Amniotic stem cell (primary cell): ENCODE results near the gene LIN7C.
"Not testable (repeated sequence)": the region's sequence is repeated elsewhere in the genome, so short reads cannot be mapped to it uniquely, and the experiment has no call there.

ENCODE experiments used
- DNase-seq: peaks from one replicate; lab custom pipeline; 2025; lab: John Stamatoyannopoulos, UW

Gene LIN7C, protein sequence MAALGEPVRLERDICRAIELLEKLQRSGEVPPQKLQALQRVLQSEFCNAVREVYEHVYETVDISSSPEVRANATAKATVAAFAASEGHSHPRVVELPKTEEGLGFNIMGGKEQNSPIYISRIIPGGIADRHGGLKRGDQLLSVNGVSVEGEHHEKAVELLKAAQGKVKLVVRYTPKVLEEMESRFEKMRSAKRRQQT

DNA sequence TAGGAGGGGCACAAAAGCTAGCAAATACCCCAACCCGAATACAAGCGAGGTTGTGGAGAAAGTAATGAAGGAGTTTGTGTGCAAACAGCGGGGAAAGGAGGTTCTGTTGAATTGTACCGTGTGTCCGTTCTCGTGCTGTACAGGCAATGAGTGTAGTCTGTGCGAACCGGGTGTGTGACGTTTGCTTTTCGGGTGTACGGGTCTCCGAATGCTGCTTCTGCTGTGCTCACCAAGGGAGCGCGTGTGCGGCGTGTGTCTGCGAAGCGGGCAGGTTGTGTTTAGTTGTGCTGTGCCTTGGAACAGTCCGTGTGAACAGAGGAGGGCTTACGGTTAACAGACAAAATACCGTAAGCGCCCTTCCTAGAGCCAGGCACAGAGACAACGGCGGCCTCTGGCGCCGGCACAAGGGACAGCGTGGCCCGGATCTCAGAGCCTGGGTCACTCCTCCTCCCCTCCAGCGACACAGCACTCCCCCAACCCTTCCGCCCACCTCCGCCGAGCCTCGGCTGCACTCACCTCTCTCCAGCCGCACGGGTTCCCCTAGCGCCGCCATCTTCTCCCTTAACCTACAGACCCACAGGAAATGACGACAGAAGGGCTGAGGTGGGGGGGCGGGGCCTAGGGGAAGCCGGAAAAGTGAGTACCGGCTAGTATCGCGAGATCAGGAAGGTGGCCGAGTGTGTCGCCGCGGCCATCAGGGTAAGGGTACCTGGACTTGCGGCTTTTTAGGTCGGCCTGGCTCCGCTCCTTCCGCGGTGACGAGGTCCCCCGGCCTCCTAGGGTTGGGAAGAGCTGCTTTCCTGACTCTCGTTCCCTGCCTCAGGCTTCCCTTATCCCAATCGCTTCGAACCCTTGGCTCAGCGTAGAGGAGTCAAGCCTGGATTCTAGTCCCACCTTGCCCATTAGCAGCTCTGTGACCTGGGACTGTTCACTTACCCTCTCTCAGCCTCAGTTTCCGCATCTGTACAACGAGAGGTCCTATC, at the start of gene LIN7C:
TSS of gene LIN7C (minus strand) at position 570 of the 983 bp plus-strand sequence. CDS start at position 553, 17 bp downstream.
- DNase-seq: peak; percentile 90

DNA sequence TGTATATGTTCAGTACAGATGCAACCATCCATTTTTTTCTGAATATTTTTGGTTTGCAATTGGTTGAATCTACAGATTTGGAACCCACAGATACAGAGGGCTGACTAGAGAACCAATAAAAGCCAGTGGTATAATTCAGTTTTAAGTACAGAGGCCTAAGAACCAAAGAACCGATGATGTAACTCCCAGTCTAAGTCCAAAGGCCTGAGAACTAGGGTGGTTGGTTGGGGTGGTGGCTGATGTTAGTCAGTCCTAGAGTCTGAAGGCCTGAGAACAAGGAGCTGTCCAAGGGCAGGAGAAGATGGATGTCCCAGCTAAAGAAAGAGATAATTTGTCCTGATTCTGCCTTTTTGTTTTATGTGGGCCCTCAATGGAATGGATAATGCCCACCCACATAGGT, 48.7 kb upstream of the LIN7C start:
- no peak for DNase-seq

DNA sequence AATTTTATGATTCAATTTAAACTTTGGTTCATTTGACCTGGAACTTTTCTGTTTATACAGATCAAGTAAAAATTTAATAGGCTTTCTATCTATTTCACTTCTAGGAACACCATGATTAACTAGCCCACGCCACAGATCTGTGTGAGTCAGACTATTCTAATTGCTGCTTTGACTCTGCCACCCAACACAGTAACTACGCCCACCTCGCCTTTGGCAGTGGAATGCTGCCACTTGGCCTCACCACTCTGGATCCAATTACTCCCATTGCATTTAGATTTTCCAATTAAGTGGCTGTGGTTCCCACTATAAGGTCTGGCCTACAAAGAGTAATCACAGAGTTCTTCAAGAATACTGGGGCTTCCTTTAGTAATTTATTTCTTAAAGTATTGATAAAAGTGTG, 46.6 kb upstream of the LIN7C start:
- no peak for DNase-seq

DNA sequence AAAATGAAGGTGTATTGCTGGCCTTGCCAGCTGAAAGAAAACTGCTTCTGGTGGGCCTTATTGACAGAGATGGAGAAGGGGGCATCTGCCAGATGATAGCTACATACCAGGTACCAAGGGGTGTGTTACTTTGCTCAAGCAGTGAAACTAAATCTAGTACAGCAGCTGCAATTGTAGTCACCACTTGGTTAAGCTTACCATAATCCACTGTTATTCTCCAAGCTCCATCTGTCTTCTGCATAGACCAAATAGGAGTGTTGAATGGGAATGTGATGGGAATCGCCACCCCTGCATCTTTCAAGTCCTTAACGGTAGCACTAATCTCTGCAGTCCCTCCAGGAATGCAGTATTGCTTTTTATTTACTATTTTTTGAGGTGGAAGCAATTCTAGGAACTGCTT, 45.8 kb upstream of the LIN7C start:
- no peak for DNase-seq

DNA sequence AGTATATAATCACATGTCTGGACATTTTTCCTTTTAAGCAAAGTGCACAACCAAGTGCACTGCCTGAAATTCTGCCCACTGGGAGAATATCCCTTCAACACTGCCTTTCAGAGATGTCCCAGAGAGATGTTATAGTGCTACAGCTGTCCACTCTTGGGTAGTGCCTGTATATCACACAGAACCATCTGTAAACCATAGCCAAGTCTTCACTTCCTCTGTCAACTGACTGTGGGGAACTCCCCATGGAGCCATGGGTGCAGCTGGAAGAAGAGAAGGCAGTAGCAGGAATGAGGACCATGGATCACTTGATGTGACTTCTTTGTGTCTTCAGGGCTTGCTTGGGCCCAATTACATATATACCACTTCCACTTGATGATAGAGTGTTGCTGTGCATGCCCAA, 44.6 kb upstream of the LIN7C start:
- DNase-seq: no peak

DNA sequence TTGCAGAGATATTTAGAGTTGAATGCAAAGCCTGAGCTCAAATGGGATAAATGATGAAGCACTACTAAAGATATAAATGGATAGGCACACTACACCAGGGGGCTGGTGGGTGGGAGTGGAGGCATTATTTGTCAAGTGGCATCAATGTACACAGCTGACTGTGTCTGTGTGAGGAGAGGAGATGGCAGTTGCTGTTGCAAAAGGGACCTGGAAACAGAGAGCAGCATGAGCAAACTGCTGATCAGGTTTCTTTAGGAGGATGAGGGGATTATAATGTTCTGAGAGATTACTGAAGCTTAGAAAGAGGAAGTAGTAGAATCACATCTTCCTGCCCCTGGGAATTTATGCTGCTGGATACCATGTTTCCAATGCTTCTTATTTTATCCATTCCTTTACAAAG, 39.4 kb upstream of the LIN7C start:
- DNase-seq: no peak

DNA sequence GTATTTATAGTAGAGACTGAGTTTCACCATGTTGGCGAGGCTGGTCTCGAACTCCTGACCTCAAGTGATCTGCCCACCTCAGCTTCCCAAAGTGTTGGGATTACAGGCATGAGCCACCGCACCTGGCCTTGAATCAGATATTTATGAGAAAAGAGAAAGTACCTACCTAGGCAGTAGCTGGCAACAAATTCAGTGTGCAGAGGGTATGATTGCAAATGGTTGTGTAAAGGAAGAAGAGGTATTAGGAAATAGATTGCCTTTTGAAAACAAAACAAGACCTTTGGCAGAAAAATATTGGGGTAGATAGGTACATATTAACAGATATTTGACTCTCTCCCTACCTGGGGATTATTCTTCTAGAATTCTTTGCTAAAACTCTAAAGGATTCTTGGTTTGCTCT, 38.5 kb upstream of the LIN7C start:
- no peak for DNase-seq

DNA sequence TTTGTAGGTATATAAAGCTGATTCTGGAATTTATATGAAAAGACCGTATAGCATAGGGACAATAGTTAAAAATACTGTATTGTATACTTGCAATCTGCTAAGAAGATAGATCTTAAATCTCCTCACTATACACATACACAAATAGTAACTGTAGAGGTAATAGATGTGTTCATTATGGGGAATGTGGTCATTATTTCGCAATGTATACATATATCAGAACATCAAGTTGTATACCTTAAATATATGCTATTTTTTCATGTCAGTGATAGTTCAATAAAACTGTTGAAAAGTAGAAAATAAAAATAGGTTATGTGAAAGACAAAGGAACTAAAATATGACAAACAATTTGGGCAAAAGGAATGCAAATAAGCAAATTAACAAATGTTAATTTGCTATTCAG, 35.2 kb upstream of the LIN7C start:
- DNase-seq: no peak

DNA sequence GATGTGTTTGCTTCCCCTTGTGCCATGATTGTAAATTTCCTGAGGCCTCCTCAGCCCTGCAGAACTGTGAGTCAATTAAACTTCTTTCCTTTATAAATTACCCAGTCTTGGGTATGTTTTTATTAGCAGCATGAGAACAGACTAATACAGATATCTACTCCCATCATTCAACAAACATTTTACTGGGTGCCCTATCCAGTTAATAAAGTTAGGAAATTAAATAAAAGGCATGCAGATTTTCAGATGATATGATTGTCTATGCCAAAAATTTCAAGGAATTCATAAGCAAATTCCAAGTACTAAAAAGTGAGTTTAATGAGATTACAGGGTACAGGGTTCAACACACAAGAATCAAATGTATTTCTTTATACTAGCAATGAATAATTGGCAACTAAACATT, 33.5 kb upstream of the LIN7C start:
- DNase-seq: no peak

DNA sequence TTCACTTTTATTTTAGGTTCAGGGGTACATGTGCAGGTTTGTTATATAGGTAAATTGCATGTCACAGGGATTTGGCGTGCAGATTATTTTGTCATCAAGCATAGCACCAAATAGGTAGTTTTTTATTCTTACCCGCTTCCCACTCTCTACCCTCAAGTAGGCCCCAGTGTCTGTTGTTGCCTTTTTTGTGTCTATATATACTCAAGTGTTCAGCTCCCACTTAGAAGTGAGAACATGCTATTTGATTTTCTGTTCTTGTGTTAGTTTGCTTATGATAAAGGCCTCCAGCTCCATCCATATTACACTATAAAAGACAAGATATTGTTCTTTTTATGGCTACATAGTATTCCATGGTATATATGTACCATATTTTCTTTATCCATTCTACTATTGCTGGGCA, 28.5 kb upstream of the LIN7C start:
- DNase-seq: no peak

DNA sequence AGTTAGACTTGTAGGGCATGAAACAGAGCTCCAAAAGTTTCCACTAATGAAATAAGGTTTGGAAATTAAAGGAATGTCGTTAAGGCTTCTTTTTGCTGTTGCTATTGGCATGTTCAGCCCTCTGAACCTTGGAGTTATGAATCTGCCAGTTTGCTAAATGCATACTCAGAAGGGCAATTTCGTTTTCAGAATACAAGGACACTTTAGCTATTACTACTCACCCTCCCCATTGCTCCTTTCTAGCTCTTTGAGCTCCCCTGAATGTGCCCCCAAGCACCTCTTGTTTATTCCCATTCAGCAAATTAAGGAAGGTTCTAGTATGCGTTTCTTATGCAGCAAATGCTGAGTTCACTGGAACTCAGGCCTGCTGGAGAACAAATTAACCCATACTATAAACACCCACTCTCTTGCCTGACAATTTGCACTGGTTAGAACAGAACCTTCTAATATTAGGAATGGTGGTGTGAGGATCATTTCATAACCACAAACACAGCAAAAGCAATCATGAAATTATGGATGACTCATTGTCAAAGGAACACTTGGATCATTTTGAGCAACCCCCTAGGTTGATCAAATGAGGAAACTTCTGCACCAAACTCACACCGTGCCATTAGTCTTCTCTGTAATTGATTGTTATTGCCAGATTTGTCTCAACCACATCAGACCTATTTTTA, 26.2 kb upstream of the LIN7C start:
- DNase-seq: no peak

DNA sequence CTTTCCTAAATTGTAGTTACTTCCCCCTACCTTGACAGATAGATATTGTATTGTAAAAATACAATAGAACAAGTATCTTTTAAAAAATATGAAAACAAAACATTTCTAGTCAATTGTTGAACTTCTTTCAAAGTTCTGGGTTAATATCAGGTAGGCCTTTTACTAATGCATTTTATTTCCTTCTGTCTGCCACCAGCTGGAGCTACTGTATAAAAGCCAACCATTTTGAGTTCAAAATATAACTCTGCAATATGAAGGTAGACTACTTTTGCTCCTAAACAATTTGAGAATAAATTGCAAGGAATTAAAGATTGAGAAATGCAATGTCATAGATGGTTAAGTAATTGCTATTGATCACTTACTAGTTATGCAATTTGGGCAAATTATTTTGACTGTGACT, 22.1 kb upstream of the LIN7C start:
- no peak for DNase-seq

DNA sequence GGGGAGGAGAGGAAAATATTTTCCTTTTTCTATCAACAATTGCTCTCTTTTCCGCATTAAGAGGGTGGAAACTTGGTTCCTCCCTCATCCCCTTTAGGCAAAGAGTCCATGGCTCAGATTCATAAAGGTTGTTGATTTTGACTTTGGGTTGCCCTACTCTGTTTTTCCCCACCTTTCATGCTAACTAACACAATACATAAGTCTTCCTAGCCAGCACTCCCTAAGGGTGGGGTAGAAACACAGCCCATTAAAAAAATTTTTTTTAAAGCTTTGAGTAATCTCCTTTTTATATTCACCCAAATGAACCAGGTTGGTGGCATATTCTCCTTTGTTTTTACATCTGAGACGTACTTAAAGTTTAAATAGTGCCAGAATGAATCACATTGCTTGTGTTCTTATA, 20.0 kb upstream of the LIN7C start:
- DNase-seq: no peak

DNA sequence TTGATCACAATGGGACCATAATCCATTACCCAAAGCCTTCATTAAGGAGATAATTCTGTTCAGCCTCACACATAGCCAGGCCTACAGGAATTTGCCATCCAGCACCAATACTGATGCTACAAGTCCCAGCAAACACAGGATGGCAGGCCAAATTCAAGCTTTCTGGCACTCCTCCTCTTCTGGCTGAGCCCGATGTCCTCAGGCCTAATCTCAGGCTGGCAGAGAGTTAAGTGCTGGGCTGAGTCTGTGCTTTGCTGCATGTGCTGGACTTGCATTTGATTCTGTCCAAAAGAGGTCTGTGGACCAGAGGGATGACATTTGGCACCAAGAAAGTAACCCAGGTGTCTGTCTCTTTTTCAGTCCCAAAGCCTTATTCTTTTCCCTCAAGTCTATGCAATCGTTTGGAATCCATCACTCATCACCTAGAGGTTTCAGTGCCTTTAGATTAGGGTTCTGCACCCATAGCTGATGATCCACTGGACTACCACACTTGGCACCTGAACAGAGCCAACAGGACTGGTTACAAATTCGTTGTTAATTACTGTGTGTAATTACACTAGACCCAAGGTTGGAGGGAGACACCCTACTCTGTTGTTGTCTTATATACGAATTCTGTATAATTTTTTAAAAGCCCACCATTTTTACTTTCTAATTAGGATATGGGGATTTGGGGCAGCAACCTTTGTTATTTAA, 19.4 kb upstream of the LIN7C start:
- DNase-seq: no peak

DNA sequence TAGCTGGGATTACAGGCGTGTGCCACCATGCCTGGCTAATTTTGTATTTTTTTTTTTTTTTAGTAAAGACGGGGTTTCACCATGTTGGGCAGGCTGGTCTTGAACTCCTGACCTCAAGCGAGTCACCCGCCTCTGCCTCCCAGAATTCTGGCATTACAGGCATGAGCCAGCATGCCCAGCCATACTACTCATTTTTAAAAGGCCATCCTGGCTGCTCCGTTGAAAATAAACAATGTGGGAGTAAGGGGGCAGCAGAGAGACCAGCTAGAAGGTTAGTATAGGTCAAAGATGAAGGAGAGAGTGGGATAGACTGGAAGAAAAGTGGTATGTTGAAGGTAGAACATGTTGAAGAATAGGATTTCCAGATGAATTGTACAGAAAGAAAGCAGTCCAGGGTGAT, 17.6 kb upstream of the LIN7C start:
- no peak for DNase-seq

DNA sequence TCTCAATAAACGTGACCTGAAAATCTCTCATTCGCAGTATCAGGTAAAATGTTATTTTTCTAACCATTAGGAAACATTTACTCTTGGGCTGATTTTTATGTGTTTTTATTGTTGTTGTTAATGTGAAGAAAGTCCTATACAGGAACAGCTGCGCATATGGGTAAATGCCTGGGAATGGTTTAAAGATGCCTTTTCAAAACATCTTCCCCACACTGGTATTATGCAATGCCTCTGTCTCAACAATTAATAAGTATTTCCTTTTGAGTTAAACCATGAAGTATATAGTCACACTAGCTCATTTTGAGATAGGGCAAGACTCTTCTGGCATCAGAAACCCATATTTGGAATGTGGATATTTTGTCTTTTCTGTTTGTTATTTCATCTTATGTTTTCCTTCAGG, 13.7 kb upstream of the LIN7C start:
- DNase-seq: no peak

DNA sequence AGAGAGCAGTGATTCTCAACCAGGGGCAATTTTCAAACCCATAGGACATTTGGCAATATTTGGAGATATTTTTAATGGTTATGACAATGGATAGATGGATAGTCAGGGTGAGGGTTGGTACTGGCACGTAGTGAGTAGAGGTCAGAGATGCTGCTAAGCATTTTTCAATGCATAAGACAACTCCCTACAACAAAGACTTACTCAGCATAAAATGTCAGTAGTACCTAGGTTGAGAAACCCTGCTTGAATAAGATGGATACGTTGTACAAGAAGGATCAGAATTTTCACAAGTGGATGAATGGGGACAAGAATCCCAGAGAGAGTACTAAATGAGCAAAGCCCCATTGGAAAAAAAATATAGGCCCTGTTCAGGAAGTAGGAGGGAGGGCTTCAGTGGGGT, 11.9 kb upstream of the LIN7C start:
- no peak for DNase-seq

DNA sequence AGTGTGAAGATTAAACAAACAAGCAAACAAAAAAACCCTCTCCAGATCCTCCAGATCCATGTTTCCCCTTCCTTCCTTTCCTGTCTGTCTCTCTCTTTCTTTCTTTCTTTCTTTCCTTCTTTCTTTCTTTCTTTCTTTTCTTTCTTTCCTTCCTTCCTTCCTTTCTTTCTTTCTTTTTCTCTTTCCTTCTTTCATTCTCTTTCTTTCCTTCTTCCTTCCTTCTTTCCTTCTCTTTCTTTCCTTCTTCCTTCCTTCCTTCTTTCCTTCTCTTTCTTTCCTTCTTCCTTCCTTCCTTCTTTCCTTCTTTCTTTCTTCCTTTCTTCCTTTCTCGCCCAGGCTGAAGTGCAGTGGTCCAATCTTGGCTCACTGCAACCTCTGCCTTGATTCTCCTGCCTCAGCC, 10.9 kb upstream of the LIN7C start:
- DNase-seq: not testable (repeated sequence)

DNA sequence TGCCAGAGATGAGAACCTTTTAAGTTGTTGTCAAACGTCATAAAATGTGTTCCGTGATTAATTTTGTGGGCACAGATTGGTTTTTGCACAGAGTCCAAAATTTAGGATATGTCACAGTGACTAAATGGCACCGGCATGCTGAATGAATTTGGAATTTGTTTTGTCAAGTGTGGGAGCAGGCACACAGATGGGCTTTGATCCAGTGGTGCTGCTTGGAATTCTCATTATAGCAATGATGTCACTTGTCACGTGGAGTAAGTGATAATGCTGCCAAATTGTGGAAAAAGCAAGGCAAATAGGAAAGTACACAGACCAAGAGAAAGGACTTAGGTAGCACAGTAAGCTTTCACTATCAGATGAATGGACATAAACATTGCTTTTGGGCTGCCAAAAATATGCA, 8.0 kb upstream of the LIN7C start:
- DNase-seq: no peak

DNA sequence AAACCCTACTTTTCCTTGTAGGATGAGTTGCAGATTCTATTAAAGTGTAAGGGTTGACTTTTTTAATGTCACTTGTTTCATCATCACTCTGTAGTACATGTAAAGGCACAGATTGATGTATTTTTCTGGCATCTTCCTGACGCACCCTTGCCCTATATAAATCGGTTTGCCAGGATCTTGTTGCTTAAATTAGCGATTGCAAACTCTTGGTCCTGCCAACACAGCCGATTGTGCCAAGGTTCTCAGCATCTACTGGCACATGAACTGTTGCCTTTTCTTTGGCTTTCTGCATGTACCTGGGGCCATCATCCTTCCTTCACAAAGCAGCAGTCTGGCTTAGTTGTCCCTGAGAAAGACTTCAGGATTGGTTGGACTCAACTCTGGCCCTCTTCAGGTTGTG, 7.5 kb upstream of the LIN7C start:
- no peak for DNase-seq

DNA sequence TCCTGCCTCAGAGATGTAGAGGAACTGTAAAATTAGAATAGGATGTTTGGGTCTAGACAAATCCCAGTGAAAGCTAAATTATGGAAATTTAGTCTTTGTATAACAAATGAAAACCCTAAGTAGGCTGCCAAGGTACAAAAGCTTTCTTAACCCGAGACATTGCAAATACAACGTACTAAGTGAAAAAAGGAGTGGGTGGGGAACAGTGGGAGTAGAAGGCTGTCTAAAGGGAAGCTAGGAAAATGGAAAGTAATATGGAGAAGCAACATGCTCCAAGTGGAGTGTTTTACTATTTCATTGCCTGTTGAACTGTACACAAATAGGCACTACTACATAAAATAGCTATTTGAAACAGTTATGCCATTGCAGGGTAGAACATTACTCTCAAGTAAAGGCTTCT, 6.8 kb upstream of the LIN7C start:
- DNase-seq: no peak

DNA sequence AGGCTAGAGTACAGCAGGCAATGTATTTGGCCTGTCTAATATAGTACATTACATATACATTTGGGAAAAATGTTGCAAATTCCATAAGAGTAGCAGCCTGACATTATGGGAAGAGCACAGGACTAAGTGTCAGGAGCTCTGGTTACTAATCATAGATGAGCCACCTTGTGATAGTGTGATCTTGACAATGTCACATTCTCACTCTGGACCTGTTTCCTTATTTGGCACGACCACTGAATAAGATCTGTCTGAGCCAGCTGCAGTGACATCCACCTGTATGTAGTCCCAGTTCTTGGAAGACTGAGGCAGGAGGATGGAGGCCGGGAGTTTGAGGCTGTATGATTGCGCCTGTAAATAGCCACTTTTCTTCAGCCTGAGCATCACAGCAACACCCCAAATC, 5.7 kb upstream of the LIN7C start:
- DNase-seq: no peak
